HepG2 (cell line): ENCODE measurements around the gene TAF1D. TPM values are rescaled to one million over a fixed set of nuclear protein-coding genes. Genes with fewer than 3 reads are reported as not detected.

Experiments used
- ERF ChIP-seq: IDR thresholded peaks from 2 replicates; pipeline ENCODE4 v1.6.1; 2018; ENCODE audit warnings: missing biosample characterization, missing genetic modification reagents
- FOXK1 ChIP-seq: sonication (generic); formaldehyde crosslinking; IDR thresholded peaks from 2 replicates; pipeline ENCODE4 v1.4.0; 2020; ENCODE audit warnings: low read depth, missing genetic modification reagents, borderline replicate concordance
- FOXO1 ChIP-seq: sonication (generic); formaldehyde crosslinking; IDR thresholded peaks from 2 replicates; pipeline ENCODE4 v1.4.0; 2020; ENCODE audit warnings: missing genetic modification reagents
- HMGXB4 ChIP-seq, 2 experiments: sonication (generic) in 1 of 2; formaldehyde crosslinking in 1 of 2; IDR thresholded peaks; 2 replicates each; pipeline versions ENCODE4 v1.4.0 to v1.6.1; 2018 to 2020; ENCODE audit warnings: missing genetic modification reagents in 2 of 2, borderline replicate concordance in 1 of 2, low read depth in 1 of 2, mild to moderate bottlenecking in 1 of 2, missing biosample characterization in 1 of 2
- KAT8 ChIP-seq: IDR thresholded peaks from 2 replicates; pipeline ENCODE4 v1.6.1; 2016; ENCODE audit warnings: missing genetic modification reagents, missing compliant biosample characterization
- MEF2D ChIP-seq: sonication (generic); formaldehyde crosslinking; IDR thresholded peaks from 2 replicates; pipeline ENCODE4 v1.5.1; 2020; ENCODE audit warnings: mild to moderate bottlenecking, missing genetic modification reagents
- NAIF1 ChIP-seq: sonication (generic); formaldehyde crosslinking; IDR thresholded peaks from 2 replicates; pipeline ENCODE4 v1.5.0; 2020; ENCODE audit warnings: mild to moderate bottlenecking, missing genetic modification reagents, borderline replicate concordance
- POLR2A ChIP-seq, 2 experiments: IDR thresholded peaks; 2 replicates each; pipeline ENCODE4 v1.6.1; 2011; ENCODE audit warnings: low read depth in 2 of 2, low read length in 2 of 2, mild to moderate bottlenecking in 1 of 2, moderate library complexity in 1 of 2; ENCODE audit not compliant: insufficient read depth in 1 of 2
- SAP130 ChIP-seq: IDR thresholded peaks from 2 replicates; pipeline ENCODE4 v1.6.1; 2016; ENCODE audit warnings: low read depth
- UBTF ChIP-seq: sonication (generic); formaldehyde crosslinking; IDR thresholded peaks from 2 replicates; pipeline ENCODE4 v1.4.0; 2020; ENCODE audit warnings: mild to moderate bottlenecking, missing genetic modification reagents
- YEATS2 ChIP-seq: sonication (generic); formaldehyde crosslinking; IDR thresholded peaks from 2 replicates; pipeline ENCODE4 v1.4.0; 2020; ENCODE audit warnings: missing genetic modification reagents, borderline replicate concordance
- ZNF292 ChIP-seq: sonication (generic); formaldehyde crosslinking; IDR thresholded peaks from 2 replicates; pipeline ENCODE4 v1.8.1; 2022; ENCODE audit warnings: mild to moderate bottlenecking, low read depth, missing genetic modification reagents, borderline replicate concordance
- ZNF414 ChIP-seq: sonication (generic); formaldehyde crosslinking; IDR thresholded peaks from 2 replicates; pipeline ENCODE4 v1.5.0; 2020; ENCODE audit warnings: missing genetic modification reagents
- ZNF609 ChIP-seq: sonication (generic); formaldehyde crosslinking; IDR thresholded peaks from 2 replicates; pipeline ENCODE4 v1.4.0; 2020; ENCODE audit warnings: mild to moderate bottlenecking, missing genetic modification reagents, borderline replicate concordance
- polyA plus RNA-seq, 8 experiments: library from polyadenylated mRNA; depleted of rRNA in 3 of 8; stranded (reverse) in 7 of 8; unstranded in 1 of 8; fragments of >200 nt; fragmentation: Illumina TruSeq in 4 of 8; extraction: Trizol in 4 of 8; gene quantifications; 2 replicates each; pipeline versions ENCODE4 v1.2.1 to v1.2.3, GENCODE V29; 2011 to 2016; ENCODE audit warnings: low read depth in 4 of 8, missing spikeins in 1 of 8, mixed read lengths in 1 of 8; ENCODE audit not compliant: insufficient read depth in 1 of 8
- total RNA-seq, 5 experiments: library from RNA; depleted of rRNA; stranded (reverse); fragments of >200 nt; fragmentation: Illumina TruSeq; extraction: Trizol; gene quantifications; 2 replicates each; pipeline ENCODE4 v1.2.3, GENCODE V29; 2016; ENCODE audit warnings: low read depth in 1 of 5

Gene TAF1D
- total and polyA plus RNA-seq, 2 of the 13 experiments (the other 11 are each of a cell fraction or from before 2014, with no cell fraction given) = 132 to 207 TPM

GRCh38 chr11:93745005-93745755, 3.9 kb upstream of the TAF1D start (continued):
- TF ChIP-seq UBTF (CRISPR knock-in tag) (peak; percentile 32; the same call in 1 of the 2 replicates), KAT8 (peak; percentile 46), SAP130 (CRISPR knock-in tag) (peak; percentile 92), POLR2A (IDR thresholded peaks at IDR 0.05; ENCODE audit: insufficient read depth in 1 of 2, low read depth in 2 of 2, low read length in 2 of 2) (peak; percentile 47 to 58; a peak in 2 of 4 replicates), YEATS2 (peak; percentile 32; the same call in 1 of the 2 replicates), MEF2D (0 out of 2 replicates have a peak, but pooled peaks have one; percentile 24), ZNF609 (CRISPR knock-in tag) (peak; percentile 69; the same call in 1 of the 2 replicates), FOXO1 (peak; percentile 46; the same call in 1 of the 2 replicates), ERF (CRISPR knock-in tag) (peak; percentile 75), FOXK1 (CRISPR knock-in tag) (peak; percentile 71), ZNF292 (CRISPR knock-in tag) (0 out of 2 replicates have a peak, but pooled peaks have one; percentile 32), NAIF1 (CRISPR knock-in tag) (peak; percentile 52; the same call in 1 of the 2 replicates), ZNF414 (CRISPR knock-in tag) (peak; percentile 71; the same call in 1 of the 2 replicates), HMGXB4 (CRISPR knock-in tag; IDR thresholded peaks at IDR 0.05; ENCODE audit: borderline replicate concordance in 1 of 2, low read depth in 1 of 2) (0 out of 4 replicates have a peak, but pooled peaks of 1 of the 2 experiments have one; percentile 41)
